NCI-H82 (cell line): Measurements from ENCODE around the gene NET1.

Experiments
- DNase-seq: peaks from one replicate; lab custom pipeline; 2025; lab: John Stamatoyannopoulos, UW

The NET1 gene

GRCh38 chr10:5485948-5486852 is 73.8 kb downstream of the NET1 start:
- peak; percentile 6 for DNase-seq

GRCh38 chr10:5486853-5487235 is 74.5 kb downstream of the NET1 start:
- DNase-seq, result peak; percentile 7

- DNase-seq, result no peak
These were observed 76.2 kb downstream of the NET1 start for GRCh38 chr10:5488272-5489161.

- DNase-seq, result no peak
These were observed 77.7 kb downstream of the NET1 start for GRCh38 chr10:5490032-5490431.

DNA sequence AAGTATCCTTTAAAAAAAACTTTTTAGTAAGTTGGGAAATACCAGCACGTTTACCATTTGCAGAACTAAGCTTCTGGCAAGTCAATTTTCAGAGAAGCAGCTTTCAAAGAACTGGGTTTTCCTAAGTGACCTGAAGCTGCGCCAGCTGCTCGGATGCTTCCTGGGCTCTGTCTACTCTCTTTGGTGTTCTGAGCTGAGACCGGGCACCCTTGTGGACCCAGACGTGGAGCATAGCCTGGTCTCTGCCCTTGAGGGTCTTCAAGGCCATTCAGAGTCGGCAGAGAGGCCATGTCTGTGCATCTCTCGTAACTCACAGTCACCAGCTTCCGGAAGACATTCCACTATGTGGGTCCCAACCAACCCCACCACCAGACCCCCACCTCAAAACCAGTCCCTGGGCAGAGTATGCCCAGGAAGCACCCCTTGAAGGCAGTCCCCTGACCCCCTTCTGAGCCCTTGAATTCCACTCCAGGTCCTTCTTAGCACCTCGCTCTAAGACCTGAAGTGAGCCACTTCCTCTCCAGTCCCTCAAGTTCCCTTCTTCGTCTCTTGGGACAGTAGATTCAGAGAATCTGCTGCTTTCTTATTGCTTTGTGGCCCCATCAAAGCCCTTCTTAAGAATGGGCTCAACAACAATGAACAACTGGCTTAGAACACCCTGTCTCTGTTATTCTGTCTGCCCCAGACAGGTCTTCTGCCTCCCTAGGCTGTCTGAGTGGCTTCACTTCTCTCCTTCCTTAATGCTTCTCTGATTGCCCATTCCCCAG is 78.5 kb downstream of the NET1 start:
- DNase-seq, result no peak

- DNase-seq, result no peak
These were observed 79.1 kb downstream of the NET1 start for GRCh38 chr10:5491477-5491876.

DNA sequence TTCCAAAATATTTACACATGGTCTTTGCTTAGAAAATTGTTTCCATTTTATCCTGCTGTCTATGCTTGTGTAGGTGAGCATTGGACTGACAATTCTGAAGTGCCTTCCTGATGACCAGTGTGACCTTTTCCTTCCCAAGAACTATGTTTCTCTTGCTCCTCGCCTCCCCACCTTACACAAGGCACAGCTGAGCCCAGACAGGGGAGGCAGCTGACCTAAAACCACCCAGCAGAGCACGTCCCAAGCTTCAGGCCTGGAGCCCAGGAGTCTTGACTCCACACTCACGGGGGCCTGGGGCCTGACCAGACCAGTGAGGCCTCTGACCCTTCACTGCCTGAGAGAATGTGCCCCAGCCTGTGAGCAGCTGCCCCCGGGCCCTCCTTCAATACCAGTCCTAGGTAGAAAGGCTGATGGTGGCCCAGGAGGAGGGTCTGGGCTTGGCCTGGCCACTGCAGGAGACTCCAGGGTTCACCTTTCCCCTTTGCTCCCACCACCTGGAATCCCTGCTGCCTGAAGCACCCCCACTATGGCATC is 80.0 kb downstream of the NET1 start:
- DNase-seq, result no peak

- no peak for DNase-seq
These were observed 80.7 kb downstream of the NET1 start for GRCh38 chr10:5492929-5493576.

DNA sequence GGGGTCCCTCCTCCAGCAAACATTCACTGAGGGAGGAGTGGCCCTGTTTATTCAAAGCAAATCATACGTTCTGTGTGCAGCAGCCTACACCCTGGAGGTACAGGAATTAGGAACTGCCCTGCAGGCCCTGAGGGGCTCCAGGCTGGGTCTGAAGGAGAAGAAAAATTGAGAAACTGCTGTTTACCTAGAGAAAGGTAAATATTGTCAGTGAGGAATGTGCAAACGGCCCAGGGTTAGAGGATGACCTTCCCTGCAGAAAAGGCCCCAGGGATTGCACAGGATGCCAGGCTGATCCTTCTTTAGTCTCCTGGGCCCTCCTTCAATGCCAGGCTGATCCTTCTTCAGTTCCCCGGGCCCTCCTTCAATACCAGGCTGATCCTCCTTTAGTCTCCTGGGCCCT is 81.3 kb downstream of the NET1 start:
- DNase-seq, result no peak

- DNase-seq, result no peak
These were observed 82.3 kb downstream of the NET1 start for GRCh38 chr10:5494611-5495010.

GRCh38 chr10:5496261-5497250 is 84.2 kb downstream of the NET1 start:
- DNase-seq, result no peak

- DNase-seq, result no peak
These were observed 84.9 kb downstream of the NET1 start for GRCh38 chr10:5497289-5497688.

DNA sequence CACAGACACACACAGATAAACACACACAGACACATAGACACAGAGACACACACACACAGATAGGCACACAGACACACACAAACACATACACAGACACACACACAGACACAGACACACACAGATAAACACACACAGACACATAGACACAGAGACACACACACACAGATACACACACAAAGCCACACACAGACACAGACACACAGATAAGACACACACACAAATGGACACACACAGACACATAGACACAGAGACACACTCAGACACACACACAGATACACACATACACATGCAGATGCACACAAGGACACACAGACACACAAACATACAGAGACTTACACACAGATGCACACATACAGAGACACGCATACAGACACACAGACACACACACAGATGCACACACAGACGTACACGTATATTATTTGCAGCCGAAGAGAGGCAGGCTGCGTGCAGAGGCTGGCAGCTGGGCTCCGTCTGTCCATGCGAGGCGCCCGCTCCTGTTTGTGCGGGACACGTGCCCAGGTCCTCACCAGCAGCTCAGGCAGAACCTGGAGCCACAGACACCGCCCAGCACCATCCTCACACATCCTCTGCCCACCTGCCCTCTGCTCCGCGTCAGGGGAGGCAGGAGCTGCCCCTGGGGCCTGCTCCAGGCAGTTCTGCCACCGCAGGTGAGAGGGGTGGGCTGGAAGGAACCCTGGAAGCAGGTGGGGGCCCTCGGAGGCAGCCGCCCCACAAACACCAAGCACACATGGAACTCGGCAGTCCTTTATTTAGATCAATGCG is 85.8 kb downstream of the NET1 start:
- no peak for DNase-seq

DNA sequence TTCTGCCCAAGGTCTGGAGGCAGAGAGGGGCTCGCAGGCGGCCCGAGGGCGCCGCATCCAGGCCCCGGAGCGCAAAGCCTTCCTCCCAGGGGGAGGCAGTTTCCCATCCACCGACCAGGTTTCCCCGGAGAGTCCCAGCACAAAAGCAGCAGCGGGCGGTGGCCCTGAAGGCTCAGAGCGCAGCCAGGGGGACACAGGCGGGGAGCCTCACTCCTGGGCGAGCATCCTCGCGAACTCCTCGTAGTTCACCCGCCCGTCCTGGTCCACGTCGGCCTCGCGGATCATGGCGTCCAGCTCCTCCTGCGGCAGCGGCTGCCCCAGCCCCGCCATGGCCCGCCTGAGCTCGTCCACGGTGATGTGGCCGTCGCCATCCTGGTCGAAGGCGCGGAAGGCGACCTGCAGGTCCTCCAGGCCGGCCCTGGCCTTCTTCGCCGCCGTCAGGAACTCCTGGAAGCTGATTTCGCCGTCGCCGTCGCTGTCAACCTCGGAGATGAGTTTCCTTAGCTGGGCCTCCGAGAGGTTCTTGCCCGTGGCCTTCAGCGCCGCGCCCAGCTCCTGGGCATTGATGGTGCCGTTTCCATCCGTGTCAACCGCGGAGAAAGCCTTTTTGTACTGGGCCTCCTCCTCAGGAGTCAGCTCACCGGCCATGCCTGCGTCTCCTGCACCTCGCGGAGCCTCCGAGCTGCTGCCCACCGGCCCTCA is 86.6 kb downstream of the NET1 start:
- no peak for DNase-seq

DNA sequence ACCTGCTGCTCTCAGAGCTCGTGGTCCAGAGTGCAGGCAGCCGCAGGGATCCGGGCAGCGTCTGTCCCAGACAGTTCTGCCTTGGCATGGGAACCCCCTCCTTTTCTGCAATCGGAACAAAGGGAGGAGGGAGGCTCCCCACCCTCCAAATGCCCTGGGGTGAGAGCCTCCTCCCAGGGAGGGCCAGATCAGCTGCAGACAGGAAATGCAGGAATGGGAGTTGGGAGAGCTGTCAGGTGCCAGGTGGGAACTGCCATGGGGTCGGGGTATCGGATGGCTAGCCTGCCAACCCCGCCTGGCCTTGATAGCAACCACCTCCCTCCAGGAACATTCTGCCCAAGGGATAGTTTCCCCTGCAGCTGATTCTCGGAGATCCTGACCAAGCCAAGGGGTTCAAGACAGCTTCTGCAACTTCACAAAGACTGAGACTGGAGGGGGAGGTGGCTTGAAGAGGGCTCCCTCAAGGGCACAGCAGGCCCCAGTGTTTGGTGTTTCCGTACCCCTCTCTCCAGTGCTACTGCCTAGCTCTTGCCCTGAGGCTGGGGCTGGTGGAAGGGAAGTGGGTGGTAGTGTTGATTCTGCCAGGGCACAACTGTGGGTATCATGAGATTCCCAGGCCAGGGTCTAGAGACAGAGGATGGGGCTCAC is 87.3 kb downstream of the NET1 start, which contains the start of gene CALML5:
CALML5 (minus strand) TSS at position 78 of the 648 bp plus-strand sequence. CDS start 132 bp downstream, outside the sequence.
- no peak for DNase-seq

GRCh38 chr10:5500162-5500670 is 87.9 kb downstream of the NET1 start:
- no peak for DNase-seq

GRCh38 chr10:5500910-5501309 is 88.6 kb downstream of the NET1 start:
- no peak for DNase-seq

DNA sequence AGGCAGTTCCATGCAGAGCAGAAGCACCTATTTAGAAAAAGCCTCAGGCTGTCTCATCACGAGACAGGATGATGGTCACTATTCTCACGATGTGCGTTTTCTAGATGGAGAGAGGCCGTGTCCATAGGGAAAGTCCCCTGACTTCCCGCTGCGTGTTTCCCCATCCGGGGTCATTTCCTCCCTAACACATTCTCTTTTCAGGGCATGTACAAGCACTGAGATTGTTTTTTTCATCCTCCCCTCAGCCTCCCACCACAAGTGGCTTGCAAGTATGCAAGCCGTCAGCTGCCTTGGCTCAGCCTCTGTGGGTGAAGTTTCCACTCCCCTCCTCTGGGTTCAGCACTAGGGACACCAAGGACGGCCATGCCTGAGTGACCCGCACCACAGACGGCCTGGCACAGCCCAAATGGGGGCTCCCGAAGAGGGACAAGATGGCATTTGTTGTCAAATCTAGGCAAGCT is 89.7 kb downstream of the NET1 start:
- no peak for DNase-seq
